H9 (cell line): ENCODE results near the gene SELE. TPM values are rescaled to one million over a fixed set of nuclear protein-coding genes. Genes with fewer than 3 reads are reported as not detected.

ENCODE experiments used
- DNase-seq: peaks from one replicate; pipeline ENCODE4 v3.0.0-alpha.2; 2017
- H2AFZ ChIP-seq: one replicate; pipeline ENCODE4 v1.6.1; 2013; ENCODE audit warnings: mild to moderate bottlenecking, low read length, control low read depth, moderate library complexity
- H2AK5ac ChIP-seq: 2 replicates; pipeline ENCODE4 v1.6.1; 2013; ENCODE audit warnings: low read length, control low read depth, mixed read lengths; ENCODE audit not compliant: insufficient read length
- H2BK120ac ChIP-seq: one replicate; pipeline ENCODE4 v1.6.1; 2013; ENCODE audit warnings: low read depth, mild to moderate bottlenecking, low read length, control low read depth, inconsistent platforms; ENCODE audit not compliant: poor library complexity, severe bottlenecking
- H2BK12ac ChIP-seq: 2 replicates; pipeline ENCODE4 v1.6.1; 2013; ENCODE audit warnings: low read length, control low read depth, mixed read lengths, low read depth; ENCODE audit not compliant: insufficient read length
- H2BK15ac ChIP-seq: 2 replicates; pipeline ENCODE4 v1.6.1; 2013; ENCODE audit warnings: low read depth, low read length, control low read depth
- H2BK20ac ChIP-seq: one replicate; pipeline ENCODE4 v1.6.1; 2013; ENCODE audit warnings: low read depth, mild to moderate bottlenecking, low read length, control low read depth, inconsistent platforms; ENCODE audit not compliant: poor library complexity, severe bottlenecking
- H2BK5ac ChIP-seq: 2 replicates; pipeline ENCODE4 v1.6.1; 2013; ENCODE audit warnings: low read length, control low read depth, mixed read lengths; ENCODE audit not compliant: insufficient read length
- H3K14ac ChIP-seq: 2 replicates; pipeline ENCODE4 v1.6.1; 2013; ENCODE audit warnings: low read length, control low read depth; ENCODE audit not compliant: insufficient read depth
- H3K18ac ChIP-seq: 2 replicates; pipeline ENCODE4 v1.6.1; 2013; ENCODE audit warnings: low read depth, mild to moderate bottlenecking, mixed read lengths, low read length, control low read depth; ENCODE audit not compliant: insufficient read length
- H3K23ac ChIP-seq: 2 replicates; pipeline ENCODE4 v1.6.1; 2013; ENCODE audit warnings: low read length, control low read depth, mixed read lengths, low read depth; ENCODE audit not compliant: insufficient read length
- H3K23me2 ChIP-seq: 2 replicates; pipeline ENCODE4 v1.6.1; 2013; ENCODE audit warnings: low read depth, mild to moderate bottlenecking, mixed read lengths, low read length, control low read depth; ENCODE audit not compliant: insufficient read length, poor library complexity, severe bottlenecking
- H3K27ac ChIP-seq: 2 replicates; pipeline ENCODE4 v1.5.1; 2013; ENCODE audit warnings: low read length, control low read depth, mixed read lengths, low read depth; ENCODE audit not compliant: insufficient read length
- H3K27me3 ChIP-seq: 2 replicates; pipeline ENCODE4 v1.6.1; 2013; ENCODE audit warnings: low read length, control low read depth, inconsistent platforms; ENCODE audit not compliant: insufficient read depth
- H3K4ac ChIP-seq: 2 replicates; pipeline ENCODE4 v1.6.1; 2013; ENCODE audit warnings: low read depth, mild to moderate bottlenecking, control low read depth, inconsistent platforms, low read length, moderate library complexity
- H3K4me1 ChIP-seq: 2 replicates; pipeline ENCODE4 v1.6.1; 2013; ENCODE audit warnings: low read length, control low read depth, inconsistent platforms; ENCODE audit not compliant: insufficient read depth
- H3K4me2 ChIP-seq: 2 replicates; pipeline ENCODE4 v1.6.1; 2013; ENCODE audit warnings: low read length, control low read depth, mixed read lengths; ENCODE audit not compliant: insufficient read length, insufficient read depth
- H3K56ac ChIP-seq: 2 replicates; pipeline ENCODE4 v1.6.1; 2013; ENCODE audit warnings: low read depth, mild to moderate bottlenecking, mixed read lengths, low read length, control low read depth; ENCODE audit not compliant: insufficient read length
- H3K79me1 ChIP-seq: 2 replicates; pipeline ENCODE4 v1.6.1; 2013; ENCODE audit warnings: low read depth, mild to moderate bottlenecking, moderate library complexity, low read length, control low read depth, inconsistent platforms; ENCODE audit not compliant: insufficient read depth, poor library complexity, severe bottlenecking
- H3K79me2 ChIP-seq: 2 replicates; pipeline ENCODE4 v1.6.1; 2013; ENCODE audit warnings: low read length, control low read depth, inconsistent platforms; ENCODE audit not compliant: insufficient read depth
- H3K9ac ChIP-seq: 2 replicates; pipeline ENCODE4 v1.6.1; 2013; ENCODE audit warnings: low read length, control low read depth, mixed read lengths; ENCODE audit not compliant: insufficient read length; ENCODE audit errors: extremely low read depth
- H3K9me3 ChIP-seq: one replicate; pipeline ENCODE4 v1.6.1; 2013; ENCODE audit warnings: low read depth, low read length, inconsistent platforms; ENCODE audit not compliant: control insufficient read depth
- H3T11ph ChIP-seq: one replicate; pipeline ENCODE4 v1.6.1; 2013; ENCODE audit warnings: mild to moderate bottlenecking, low read length, control low read depth, inconsistent platforms
- H4K20me1 ChIP-seq: one replicate; pipeline ENCODE4 v1.6.1; 2013; ENCODE audit not compliant: control insufficient read depth, insufficient read length, insufficient read depth
- H4K5ac ChIP-seq: 2 replicates; pipeline ENCODE4 v1.6.1; 2013; ENCODE audit warnings: low read depth, mild to moderate bottlenecking, mixed read lengths, low read length, control low read depth; ENCODE audit not compliant: insufficient read length
- H4K8ac ChIP-seq: replicated peaks from 2 replicates; pipeline ENCODE4 v1.6.1; 2013; ENCODE audit warnings: low read length, control low read depth, mixed read lengths, low read depth; ENCODE audit not compliant: insufficient read length
- H4K91ac ChIP-seq: 2 replicates; pipeline ENCODE4 v1.6.1; 2013; ENCODE audit warnings: low read depth, mild to moderate bottlenecking, moderate library complexity, mixed read lengths, low read length, control low read depth; ENCODE audit not compliant: insufficient read length
- H3K27ac Mint-ChIP-seq, 3 experiments: 2 replicates in 2 of 3; 3 replicates in 1 of 3; pipeline ENCODE4 v1.8.0; 2020 to 2021; ENCODE audit warnings: mixed read lengths in 3 of 3, mild to moderate bottlenecking in 1 of 3, moderate library complexity in 1 of 3
- H3K27me3 Mint-ChIP-seq: 2 replicates; pipeline ENCODE4 v1.8.0; 2021; ENCODE audit warnings: low read depth, mild to moderate bottlenecking, moderate library complexity, mixed read lengths
- H3K36me3 Mint-ChIP-seq, 3 experiments: 2 replicates in 2 of 3; 3 replicates in 1 of 3; pipeline ENCODE4 v1.8.0; 2020 to 2021; ENCODE audit warnings: low read depth in 3 of 3, mixed read lengths in 3 of 3; ENCODE audit not compliant: insufficient read depth in 1 of 3
- H3K4me1 Mint-ChIP-seq, 2 experiments: 2 replicates each; pipeline ENCODE4 v1.8.0; 2020; ENCODE audit warnings: mixed read lengths in 2 of 2
- H3K4me3 Mint-ChIP-seq, 2 experiments: 2 replicates in 1 of 2; 3 replicates in 1 of 2; pipeline ENCODE4 v1.8.0; 2020 to 2021; ENCODE audit warnings: mild to moderate bottlenecking in 2 of 2, mixed read lengths in 2 of 2, moderate library complexity in 1 of 2
- H3K9me3 Mint-ChIP-seq, 2 experiments: 2 replicates in 1 of 2; 3 replicates in 1 of 2; pipeline ENCODE4 v1.8.0; 2020; ENCODE audit warnings: mild to moderate bottlenecking in 2 of 2, mixed read lengths in 2 of 2, moderate library complexity in 1 of 2
- CTCF ChIP-seq: fragments of 200-600 bp; sonication (generic); conservative IDR thresholded peaks from 3 replicates; pipeline ENCODE4 v1.8.0; 2021; ENCODE audit warnings: antibody characterized with exemption, mild to moderate bottlenecking
- WGBS: extraction: QIAGEN DNeasy Blood & Tissue Kit; methylation state at CpG from one replicate; pipeline ENCODE4 v1.1.7; 2013; ENCODE audit warnings: missing lambda C conversion rate, low lambda C conversion rate, mixed read lengths; ENCODE audit not compliant: insufficient read length; ENCODE audit errors: extremely low coverage; 5-methylcytosine and 5-hydroxymethylcytosine counted together
- total RNA-seq: library from RNA; stranded (reverse); gene quantifications from 2 replicates; pipeline ENCODE4 v1.2.1, GENCODE V29; 2021

Gene SELE
- total RNA-seq, 1 experiment from 2014 or later, result not detected

- H4K91ac ChIP-seq, result no peak overlapping the region
- H3K79me2 ChIP-seq, result no peaks in the 10 kb centered on the region
- H3K4me2 ChIP-seq, result no peak overlapping the region
- no peak overlapping the region for H2AFZ ChIP-seq
- H3K36me3 Mint-ChIP-seq, result no peaks in the 10 kb centered on the region; a peak in 1 of 7 replicates
- H4K20me1 ChIP-seq, result no peaks in the 10 kb centered on the region
- H3K4me1 Mint-ChIP-seq, result peaks cover 8 to 12% of the 10 kb centered on the region in 2 experiments
- H3K9ac ChIP-seq, result no peak overlapping the region
- H2BK15ac ChIP-seq, result no peak overlapping the region
- H2AK5ac ChIP-seq, result no peak overlapping the region
- H3K14ac ChIP-seq, result no peak overlapping the region
- DNase-seq, result no peak
- H3K27ac Mint-ChIP-seq, result no peak overlapping the region
- TF ChIP-seq CTCF, result no peak
- H3T11ph ChIP-seq, result no peak overlapping the region
- H2BK120ac ChIP-seq, result no peak overlapping the region
- H3K9me3 ChIP-seq, result no peaks in the 10 kb centered on the region
- no CpG with 5 or more reads among the region's 6 CpGs for WGBS
- H3K9me3 Mint-ChIP-seq, result no peaks in the 10 kb centered on the region; a peak in 1 of 5 replicates
- no peak overlapping the region for H3K27ac ChIP-seq
- H3K18ac ChIP-seq, result no peak overlapping the region
- no peak overlapping the region for H3K4me3 Mint-ChIP-seq
- no peaks in the 10 kb centered on the region for H3K23me2 ChIP-seq
- no peak overlapping the region for H4K5ac ChIP-seq
- no peak overlapping the region for H3K23ac ChIP-seq
- peaks cover 5% of the 10 kb centered on the region; the same call in 1 of the 2 replicates for H3K4me1 ChIP-seq
- H3K27me3 Mint-ChIP-seq, result peaks cover 15% of the 10 kb centered on the region
- H2BK5ac ChIP-seq, result no peak overlapping the region
- H4K8ac ChIP-seq, result no peak overlapping the region
- H3K27me3 ChIP-seq, result peaks cover 21% of the 10 kb centered on the region
- H3K56ac ChIP-seq, result no peak overlapping the region
- H2BK20ac ChIP-seq, result no peak overlapping the region
- no peak overlapping the region for H3K4ac ChIP-seq
- H2BK12ac ChIP-seq, result no peak overlapping the region
- H3K79me1 ChIP-seq, result no peaks in the 10 kb centered on the region
These were observed 53.4 kb downstream of the SELE start for GRCh38 chr1:169680377-169681019.
